GM18861 (cell line): ENCODE measurements around the gene SUCO.
"Not testable (repeated sequence)": the region's sequence is repeated elsewhere in the genome, so short reads cannot be mapped to it uniquely, and the experiment has no call there.

ENCODE experiments used
- ATAC-seq: cut with Tn5 transposase; IDR thresholded peaks from one replicate; pipeline ENCODE4 v1.9.1; 2021; ENCODE audit not compliant: unreplicated experiment

SUCO gene

GRCh38 chr1:172603816-172604215 lies 70.9 kb downstream of the SUCO start:
- no peak for ATAC-seq

DNA sequence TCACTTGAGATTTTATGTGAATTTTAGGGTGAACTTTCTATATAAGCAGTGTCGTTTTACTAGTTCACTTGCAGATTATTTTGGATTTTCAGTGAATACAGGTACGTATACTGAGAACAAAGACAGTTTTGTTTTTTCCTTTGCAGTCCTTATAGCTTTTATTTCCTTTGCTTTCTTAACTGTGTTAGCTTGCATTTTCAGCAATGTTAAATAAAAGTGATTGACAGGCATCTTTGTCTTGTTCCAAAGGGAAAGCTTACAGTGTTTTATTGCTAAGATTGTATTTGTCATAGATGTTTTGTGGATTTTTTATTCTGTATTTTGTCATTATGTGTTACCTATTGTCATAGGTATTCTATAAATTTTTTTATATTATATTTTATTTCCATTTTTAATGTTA lies 72.7 kb downstream of the SUCO start:
- ATAC-seq, result no peak

GRCh38 chr1:172607145-172607544 lies 74.2 kb downstream of the SUCO start:
- no peak for ATAC-seq

- no peak for ATAC-seq
These were observed 75.2 kb downstream of the SUCO start for GRCh38 chr1:172608098-172608601.

GRCh38 chr1:172609528-172609927 lies 76.6 kb downstream of the SUCO start:
- no peak for ATAC-seq

DNA sequence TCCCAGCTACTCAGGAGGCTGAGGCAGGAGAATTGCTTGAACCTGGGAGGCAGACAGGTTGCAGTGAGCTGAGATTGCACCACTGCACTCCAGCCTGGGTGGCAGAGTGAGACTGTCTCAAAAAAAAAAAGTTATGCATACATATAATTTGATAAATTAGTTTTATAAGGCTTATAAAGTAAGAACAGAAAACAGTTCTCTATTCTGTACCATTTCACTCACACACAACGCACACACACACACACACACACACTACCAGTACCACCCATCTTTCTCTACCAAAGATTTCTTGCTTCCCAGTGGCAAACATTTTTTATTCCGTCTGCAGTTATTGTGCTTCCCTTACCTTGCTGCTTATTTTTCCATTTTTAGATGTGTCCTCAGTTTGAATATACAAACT lies 79.5 kb downstream of the SUCO start:
- no peak for ATAC-seq

DNA sequence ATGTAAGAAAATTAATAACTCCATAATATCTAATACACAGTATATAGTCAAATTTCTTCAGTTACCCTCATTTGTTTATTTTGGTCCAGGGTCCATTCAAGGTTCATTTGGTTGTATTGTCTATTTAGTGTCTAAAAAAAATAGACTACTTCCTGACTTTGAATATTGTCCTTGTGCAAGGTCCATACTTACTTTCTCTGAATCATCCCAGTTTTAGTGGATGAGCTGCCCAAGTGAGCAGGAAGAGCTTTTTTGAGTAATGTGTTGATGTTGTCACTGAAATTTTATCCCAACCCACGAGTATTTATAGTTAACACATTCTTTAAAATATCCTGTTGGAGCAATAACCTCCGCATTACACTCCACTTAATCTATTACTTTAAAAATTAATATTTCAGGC lies 80.3 kb downstream of the SUCO start:
- no peak for ATAC-seq

- ATAC-seq, result no peak
These were observed 83.2 kb downstream of the SUCO start for GRCh38 chr1:172616195-172616594.

- no peak for ATAC-seq
These were observed 83.7 kb downstream of the SUCO start for GRCh38 chr1:172616636-172617035.

DNA sequence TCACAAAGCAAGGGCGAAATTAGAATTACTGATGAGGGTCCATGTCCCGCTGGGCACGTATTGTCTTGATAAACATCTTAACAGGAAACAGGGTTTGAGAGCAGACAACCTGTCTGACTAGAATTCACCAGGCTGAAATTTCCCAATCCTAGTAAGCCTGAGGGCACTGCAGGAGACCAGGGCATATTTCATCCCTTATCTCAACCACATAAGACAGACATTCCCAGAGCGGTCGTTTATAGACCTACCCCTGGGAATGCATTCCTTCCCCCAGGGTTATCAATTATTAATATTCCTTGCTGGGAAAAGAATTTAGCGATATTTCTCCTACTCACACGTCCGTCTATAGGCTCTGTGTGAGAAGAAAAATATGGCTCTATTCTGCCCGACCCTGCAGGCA lies 87.7 kb downstream of the SUCO start:
- ATAC-seq, result not testable (repeated sequence)

DNA sequence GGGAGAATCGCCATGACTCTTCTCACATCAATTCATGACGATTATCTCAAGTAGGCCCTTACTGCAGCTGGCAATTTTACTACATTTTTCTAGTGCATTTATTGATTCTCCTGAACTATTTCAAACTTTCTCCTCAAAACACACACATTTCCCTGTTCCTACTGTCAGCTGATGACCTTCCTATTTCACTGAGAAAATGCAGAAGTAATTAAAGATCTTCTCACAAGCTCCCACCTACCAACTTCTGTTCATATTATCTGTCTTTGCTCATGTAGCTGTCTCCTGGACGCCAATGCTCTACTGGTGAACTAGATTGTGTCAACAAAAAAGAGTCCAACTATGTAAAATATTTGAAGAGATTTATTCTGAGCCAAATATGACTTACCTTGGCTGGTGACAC lies 89.6 kb downstream of the SUCO start:
- no peak for ATAC-seq

- ATAC-seq, result no peak
These were observed 90.8 kb downstream of the SUCO start for GRCh38 chr1:172623748-172624147.

DNA sequence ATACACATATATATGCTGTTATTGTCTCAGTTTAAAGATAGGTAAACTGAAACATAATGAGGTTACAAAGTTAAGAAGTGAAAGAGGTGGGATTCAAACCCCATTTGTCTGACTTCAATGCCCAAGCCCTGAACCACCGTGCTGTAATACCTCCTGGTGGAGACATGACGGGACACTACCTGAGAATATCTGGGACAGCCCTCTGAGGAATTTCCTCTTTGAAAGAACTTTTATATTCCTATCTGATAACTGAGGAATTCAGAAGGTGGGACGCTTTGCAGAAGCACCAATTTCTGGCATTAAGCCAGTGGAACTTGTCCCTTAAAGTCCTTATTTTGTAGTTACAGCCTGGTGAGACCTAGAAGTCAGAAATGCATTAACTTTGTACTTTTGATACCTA lies 93.9 kb downstream of the SUCO start:
- no peak for ATAC-seq

DNA sequence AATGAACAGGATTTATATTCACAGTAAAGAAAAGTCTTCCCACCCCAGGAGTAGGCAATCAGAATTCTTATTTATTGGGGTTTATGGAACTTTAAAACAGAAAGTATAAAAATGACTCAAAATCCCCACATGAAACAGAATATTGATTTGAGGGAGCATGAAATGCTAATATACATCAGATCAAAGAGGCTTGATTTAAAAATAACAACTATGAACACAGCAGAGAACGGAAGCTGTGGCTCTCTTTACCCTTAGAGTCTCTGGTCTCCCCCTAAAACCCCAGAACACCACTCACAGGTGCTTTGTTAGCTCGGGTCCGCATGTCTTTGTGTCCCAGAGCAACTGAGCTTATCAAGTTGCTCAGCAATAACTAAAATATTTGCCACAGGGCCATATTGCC lies 94.8 kb downstream of the SUCO start:
- ATAC-seq, result no peak

DNA sequence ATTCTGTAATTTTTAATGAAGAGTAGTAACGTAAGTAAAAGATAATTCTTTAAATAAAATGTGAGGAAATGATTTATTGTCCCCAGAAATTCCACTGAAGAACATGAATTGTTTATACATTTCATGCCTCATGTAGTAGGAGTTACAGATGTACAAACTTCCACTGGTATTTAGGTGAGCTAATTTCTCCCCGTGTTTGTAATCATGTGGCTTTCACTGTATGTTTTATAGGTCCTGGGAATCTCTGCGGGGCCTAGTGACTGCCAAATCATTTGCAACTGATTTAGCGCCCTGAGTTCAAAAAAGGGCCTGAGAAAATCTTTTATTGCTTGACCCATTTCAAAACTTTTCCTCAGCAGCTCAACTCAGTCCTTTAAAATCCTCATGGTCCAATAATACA lies 95.5 kb downstream of the SUCO start:
- no peak for ATAC-seq

DNA sequence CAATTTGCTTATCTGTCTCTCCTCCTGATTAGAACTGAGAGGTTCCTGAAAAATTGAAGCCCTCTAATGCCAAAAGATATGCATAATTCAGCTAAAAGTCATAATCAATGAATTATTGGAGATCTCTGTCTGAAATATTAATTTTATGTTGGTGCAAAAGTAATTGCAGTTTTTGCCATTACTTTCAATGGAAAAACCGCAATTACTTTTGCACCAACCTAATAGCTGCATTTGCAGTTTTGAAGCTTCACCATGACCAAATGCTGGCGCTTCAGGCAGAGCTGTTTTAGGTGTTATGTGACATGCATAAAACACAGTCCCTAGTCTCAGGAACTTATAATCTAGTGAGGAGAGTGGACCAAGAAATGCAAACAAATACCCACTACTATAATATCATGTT lies 96.2 kb downstream of the SUCO start:
- no peak for ATAC-seq

DNA sequence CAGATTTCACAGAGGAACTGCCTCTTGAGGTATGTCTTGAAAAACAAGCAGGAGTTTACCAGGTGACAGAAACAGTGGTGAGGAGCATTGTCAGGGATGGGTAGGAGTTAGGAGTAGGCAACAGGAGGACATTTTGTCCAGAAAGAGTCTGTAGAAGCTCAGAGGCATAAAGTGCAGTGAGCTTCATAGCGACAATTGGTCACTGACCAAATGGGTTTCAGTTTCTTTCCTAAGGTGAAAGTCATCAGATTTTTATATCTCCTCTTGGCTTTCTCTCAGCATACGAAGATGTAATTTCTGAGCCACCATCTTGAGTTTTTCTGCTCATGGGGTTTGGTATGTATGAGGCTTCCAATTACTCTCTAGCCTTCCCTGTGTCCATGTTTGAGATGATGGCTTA lies 96.7 kb downstream of the SUCO start:
- no peak for ATAC-seq

GRCh38 chr1:172630056-172630818 lies 97.3 kb downstream of the SUCO start:
- no peak for ATAC-seq

- no peak for ATAC-seq
These were observed 97.9 kb downstream of the SUCO start for GRCh38 chr1:172630868-172631267.

- no peak for ATAC-seq
These were observed 104.6 kb downstream of the SUCO start for GRCh38 chr1:172637522-172637921.

DNA sequence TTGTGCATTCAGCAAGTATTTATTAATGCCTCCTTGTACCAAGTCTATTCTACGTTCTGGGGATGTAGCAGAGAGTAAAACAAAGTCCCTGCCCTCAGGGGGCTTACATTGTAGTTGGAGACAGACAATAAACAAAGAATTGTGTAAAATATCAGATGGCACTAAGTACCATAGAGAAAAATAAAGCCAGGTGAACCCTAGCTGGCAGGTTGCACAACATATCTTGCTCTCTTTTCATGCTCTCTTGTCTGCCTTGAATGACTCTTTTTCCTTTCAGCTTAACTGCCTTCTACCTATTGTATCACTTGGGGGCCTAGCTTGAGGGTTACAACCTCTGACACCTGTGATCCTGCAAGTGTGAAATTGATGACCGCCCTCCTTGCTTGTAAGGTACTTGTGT lies 105.3 kb downstream of the SUCO start:
- ATAC-seq, result no peak

DNA sequence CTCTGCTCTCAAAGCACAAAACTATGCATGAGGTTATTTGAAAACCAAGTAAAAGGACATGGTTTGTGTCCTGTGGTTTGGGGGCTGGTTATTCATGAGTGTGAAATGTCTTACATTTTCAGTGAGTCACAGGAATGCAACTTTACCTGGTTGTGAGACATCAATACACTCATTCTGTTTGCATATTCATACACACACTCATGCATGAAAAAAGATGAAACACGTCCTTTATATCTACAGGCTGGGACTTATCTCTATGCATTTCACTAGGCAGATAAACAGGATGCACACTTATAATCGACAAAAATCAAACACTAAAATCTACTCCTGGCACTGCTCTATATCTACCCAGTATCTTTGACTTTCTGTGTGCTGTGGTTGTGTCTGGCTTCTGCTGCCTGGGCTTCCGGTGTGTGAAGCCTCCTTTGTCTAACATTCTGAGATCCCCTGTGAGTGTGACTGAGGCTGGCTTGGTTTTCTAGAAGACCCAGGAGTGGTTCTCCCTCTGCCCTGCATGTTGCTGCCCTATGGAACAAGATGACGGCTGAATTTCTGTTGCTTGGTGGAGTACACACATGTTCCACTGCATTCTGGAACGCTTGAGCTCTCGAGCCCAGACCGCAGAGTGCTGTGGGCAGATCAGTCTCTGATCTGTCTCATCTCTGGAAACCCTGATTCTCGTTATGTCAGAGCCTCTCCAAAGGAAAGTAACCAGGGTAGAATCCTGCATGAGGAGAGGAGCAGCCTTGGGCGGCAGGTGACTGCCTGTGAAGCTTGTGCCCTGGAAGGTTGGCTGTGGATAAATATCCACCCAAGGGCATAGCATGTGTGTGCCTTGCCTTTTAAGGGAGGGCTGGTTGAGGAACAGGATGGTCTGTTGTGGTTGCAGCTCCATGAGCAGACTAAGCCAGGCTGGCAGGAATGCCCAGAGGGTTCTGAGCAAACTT lies 106.2 kb downstream of the SUCO start:
- ATAC-seq, result no peak
